Erythroblast (primary cell): ENCODE results near the gene GRAPL.
"Not testable (repeated sequence)": the region's sequence is repeated elsewhere in the genome, so short reads cannot be mapped to it uniquely, and the experiment has no call there.

Experiments
- GATA1 ChIP-seq: IDR thresholded peaks from 2 replicates; pipeline ENCODE4 v1.6.1; 2011; ENCODE audit warnings: low read depth, mild to moderate bottlenecking, control low read depth, low read length, moderate library complexity
- POLR2A ChIP-seq: IDR thresholded peaks from 2 replicates; pipeline ENCODE4 v1.6.1; 2011; ENCODE audit warnings: mild to moderate bottlenecking, low read length

GRCh38 chr17:19143097-19143777 is 15.8 kb downstream of the GRAPL start:
- TF ChIP-seq POLR2A, GATA1: not testable (repeated sequence)
